ENCODE measurements around the gene DCP1B.

The DCP1B gene

GRCh38 chr12:2004113-2004929 lies at the start of gene DCP1B:
TSS of gene DCP1B (minus strand) at chr12:2004457. CDS start at chr12:2004431, 26 bp downstream.
- peak; percentile 94 for DNase-seq

- DNase-seq, result no peak
Observed at GRCh38 chr12:2053691-2054090, 49.4 kb upstream of the DCP1B start.

- DNase-seq, result peak in 1 of 2 donors; percentile 26
Observed at GRCh38 chr12:2052826-2053678, 48.8 kb upstream of the DCP1B start, which contains the start of gene CACNA1C. TSS of gene CACNA1C (plus strand) at chr12:2052987. CDS start at chr12:2053563, 576 bp downstream.

GRCh38 chr12:2051700-2052621 lies 47.7 kb upstream of the DCP1B start:
- no peak for DNase-seq

- no peak for DNase-seq
Observed at GRCh38 chr12:2049604-2050540, 45.6 kb upstream of the DCP1B start.

GRCh38 chr12:2047752-2048151 lies 43.5 kb upstream of the DCP1B start:
- no peak for DNase-seq

GRCh38 chr12:2046957-2047356 lies 42.7 kb upstream of the DCP1B start:
- no peak for DNase-seq

- no peak for DNase-seq
Observed at GRCh38 chr12:2044165-2044564, 39.9 kb upstream of the DCP1B start.

GRCh38 chr12:2043054-2043453 lies 38.8 kb upstream of the DCP1B start:
- DNase-seq, result no peak

GRCh38 chr12:2039034-2039433 lies 34.8 kb upstream of the DCP1B start:
- DNase-seq, result no peak

- DNase-seq, result no peak
Observed at GRCh38 chr12:2035431-2036055, 31.3 kb upstream of the DCP1B start.

- peak; percentile 80 to 83 for DNase-seq
Observed at GRCh38 chr12:2034633-2035430, 30.6 kb upstream of the DCP1B start.

GRCh38 chr12:2032506-2032905 lies 28.2 kb upstream of the DCP1B start:
- no peak for DNase-seq

GRCh38 chr12:2029851-2030250 lies 25.6 kb upstream of the DCP1B start:
- DNase-seq, result no peak

GRCh38 chr12:2027351-2027750 lies 23.1 kb upstream of the DCP1B start:
- DNase-seq, result no peak

GRCh38 chr12:2023365-2023764 lies 19.1 kb upstream of the DCP1B start:
- no peak for DNase-seq

GRCh38 chr12:2020511-2020910 lies 16.3 kb upstream of the DCP1B start:
- no peak for DNase-seq

- DNase-seq, result no peak
Observed at GRCh38 chr12:2019126-2019525, 14.9 kb upstream of the DCP1B start.

GRCh38 chr12:2018391-2018790 lies 14.1 kb upstream of the DCP1B start:
- DNase-seq, result no peak
